Pancreas (tissue), 10 donors: ENCODE measurements around the gene GBF1. TPM values are rescaled to one million over a fixed set of nuclear protein-coding genes. Genes with fewer than 3 reads are reported as not detected.

ENCODE experiments used
- ATAC-seq, 4 donors: fragments of 200-7000 bp; cut with Tn5 transposase; one replicate each; pipeline versions ENCODE4 v1.8.0 to v1.9.1; 2020; ENCODE audit warnings: mild to moderate bottlenecking in 4 of 4, moderate library complexity in 4 of 4
- DNase-seq, 6 donors: peaks; one replicate each; pipeline ENCODE4 v3.0.0-alpha.2; 2020
- FAIRE-seq: peaks from 2 replicates; lab custom pipeline; 2012; peaks lifted over from hg19 to GRCh38; lab: Jason Lieb, UNC
- H3K27ac ChIP-seq, 4 donors: fragments of 200-600 bp; sonication (generic); 1 replicate in 3 of 4; 2 replicates in 1 of 4; pipeline versions ENCODE4 v1.5.0 to v1.8.0; 2020
- H3K27me3 ChIP-seq, 4 donors: fragments of 200-600 bp; one replicate each; pipeline ENCODE4 v1.8.0; 2021
- H3K36me3 ChIP-seq, 3 donors: fragments of 200-600 bp; sonication (generic) in 1 of 3; one replicate each; pipeline versions ENCODE4 v1.5.0 to v1.8.0; 2020 to 2021
- H3K4me1 ChIP-seq, 3 donors: fragments of 200-600 bp; one replicate each; pipeline ENCODE4 v1.8.0; 2021
- H3K4me3 ChIP-seq, 4 donors: fragments of 200-600 bp; sonication (generic) in 2 of 4; one replicate each; pipeline versions ENCODE4 v1.5.0 to v1.8.0; 2020 to 2021
- H3K9me3 ChIP-seq, 4 donors: fragments of 200-600 bp; one replicate each; pipeline ENCODE4 v1.8.0; 2021
- CTCF ChIP-seq, 4 donors: fragments of 200-600 bp; sonication (generic) in 3 of 4; IDR thresholded peaks; one replicate each; pipeline versions ENCODE4 v1.5.0 to v1.8.0; 2021; ENCODE audit warnings: antibody characterized with exemption in 4 of 4
- WGBS, 2 donors: extraction: QIAGEN DNeasy Blood & Tissue Kit; methylation state at CpG; one replicate each; pipeline ENCODE4 v1.1.7; 2013; 5-methylcytosine and 5-hydroxymethylcytosine counted together
- intact Hi-C, 3 donors: fragments of 100-400 bp; cut with DNase I; formaldehyde crosslinking; loops; one replicate each; pipeline versions ENCODE4 v1.11.1 to v1.14.2; 2022
- polyA plus RNA-seq, 2 donors: library from polyadenylated mRNA; stranded (reverse); fragments of 200-250 nt; gene quantifications; one replicate each; pipeline ENCODE4 v1.2.3, GENCODE V29; 2013
- total RNA-seq, 6 donors: library from RNA; stranded (reverse); fragmentation: NEBNext Ultra II Directional in 4 of 6; extraction: Animal tissue kit (Norgen Biotek cat#: 25700) in 4 of 6; gene quantifications; one replicate each; pipeline versions ENCODE4 v1.2.1 to v1.2.4, GENCODE V29; 2021 to 2023
- donor health status: healthy with polysubstance abuse.
- donor health status: DM: no; HTN: no; CAD: no; lungs with moderate emphysema.
- donor health status: DM: no; HTN: no; CAD: no.
- donor health status: control.
- donor health status: control.
- donor health status: Bipolar disorder and iron deficiency.
- donor health status: DM: yes; HTN: yes; CAD: no.
- donor health status: DM: no; HTN: no; CAD: no.
- donor health status: DM: no; HTN: no; CAD: no.
- donor health status: DM: yes; HTN: yes; CAD: no.

Gene GBF1
- total and polyA plus RNA-seq, 8 donors: 14.9 to 27.6 (median 18.2) TPM

GRCh38 chr10:102280397-102281101 lies 35.2 kb downstream of the GBF1 start:
- TF ChIP-seq CTCF (IDR thresholded peaks at IDR 0.05): no peak
- Histone ChIP-seq H3K4me1 (peaks cover 8 to 14% (median 10%) of the 10 kb centered on the region in 3 donors), H3K27me3 (no peaks in the 10 kb centered on the region), H3K9me3 (no peaks in the 10 kb centered on the region), H3K4me3 (no peak overlapping the region), H3K27ac (peak overlapping the region in 2 of 4 donors; percentile 21 to 30), H3K36me3 (no peaks in the 10 kb centered on the region)
- intact Hi-C loops: loop anchor here in 1 of 3 donors (10.0 kb wide), 1 partner anchor 46 kb away; no protein-coding TSS in a partner anchor
- FAIRE-seq (no peak), DNase-seq (no peak), ATAC-seq (peak in 3 of 4 donors; percentile 70 to 81 (median 72))
- WGBS, 2 donors: 2 to 3% methylated on average over 3 of the region's 3 CpGs

GRCh38 chr10:102281102-102281487 lies 35.8 kb downstream of the GBF1 start:
- Histone ChIP-seq H3K9me3 (no peaks in the 10 kb centered on the region), H3K27me3 (no peaks in the 10 kb centered on the region), H3K36me3 (no peaks in the 10 kb centered on the region), H3K27ac (peak overlapping the region in 1 of 4 donors; percentile 21), H3K4me1 (peaks cover 8 to 14% (median 10%) of the 10 kb centered on the region in 3 donors), H3K4me3 (no peak overlapping the region)
- DNase-seq (no peak), ATAC-seq (no peak), FAIRE-seq (no peak)
- 40 to 41% methylated on average over 3 of the region's 3 CpGs for WGBS, 2 donors
- no peak for TF ChIP-seq CTCF (IDR thresholded peaks at IDR 0.05)
- intact Hi-C loops: loop anchor here in 1 of 3 donors (10.0 kb wide), 1 partner anchor 46 kb away; no protein-coding TSS in a partner anchor

- ATAC-seq: no peak
- Histone ChIP-seq H3K27me3 (no peaks in the 10 kb centered on the region), H3K4me3 (no peak overlapping the region), H3K36me3 (no peaks in the 10 kb centered on the region), H3K27ac (no peak overlapping the region), H3K9me3 (no peaks in the 10 kb centered on the region), H3K4me1 (peaks cover 8 to 14% (median 10%) of the 10 kb centered on the region in 3 donors)
- no peak for TF ChIP-seq CTCF (IDR thresholded peaks at IDR 0.05)
- intact Hi-C loops: loop anchor here in 1 of 3 donors (10.0 kb wide), 1 partner anchor 49 kb away; no protein-coding TSS in a partner anchor
- FAIRE-seq: no peak
- no peak for DNase-seq
- 66 to 71% methylated on average over 2 of the region's 2 CpGs for WGBS, 2 donors
Observed at GRCh38 chr10:102283488-102283887, 38.2 kb downstream of the GBF1 start.

- Histone ChIP-seq H3K4me1 (peaks cover 8 to 14% (median 10%) of the 10 kb centered on the region in 3 donors), H3K36me3 (no peaks in the 10 kb centered on the region), H3K4me3 (no peak overlapping the region), H3K27ac (no peak overlapping the region), H3K27me3 (no peaks in the 10 kb centered on the region), H3K9me3 (no peaks in the 10 kb centered on the region)
- FAIRE-seq: no peak
- TF ChIP-seq CTCF (IDR thresholded peaks at IDR 0.05): no peak
- ATAC-seq: no peak
- DNase-seq: no peak
- WGBS, 2 donors: 58 to 64% methylated on average over 2 of the region's 2 CpGs
- intact Hi-C loops: loop anchor here in 1 of 3 donors (10.0 kb wide), 1 partner anchor 49 kb away; no protein-coding TSS in a partner anchor
Observed at GRCh38 chr10:102283890-102284289, 38.6 kb downstream of the GBF1 start.

GRCh38 chr10:102284531-102284930 lies 39.2 kb downstream of the GBF1 start:
- Histone ChIP-seq H3K27ac (no peak overlapping the region), H3K4me1 (peaks cover 8 to 14% (median 10%) of the 10 kb centered on the region in 3 donors), H3K27me3 (no peaks in the 10 kb centered on the region), H3K4me3 (no peak overlapping the region), H3K9me3 (no peaks in the 10 kb centered on the region), H3K36me3 (no peaks in the 10 kb centered on the region)
- ATAC-seq (no peak), FAIRE-seq (no peak), DNase-seq (no peak)
- TF ChIP-seq CTCF (IDR thresholded peaks at IDR 0.05): no peak
- 90% methylated on average over 2 of the region's 2 CpGs for WGBS, 2 donors
- intact Hi-C loops: loop anchor here in 1 of 3 donors (10.0 kb wide), 1 partner anchor 50 kb away; no protein-coding TSS in a partner anchor
